SW 1271 (cell line): ENCODE measurements around the gene SLC38A11.
"Not testable (repeated sequence)": the region's sequence is repeated elsewhere in the genome, so short reads cannot be mapped to it uniquely, and the experiment has no call there.

Source experiments
- DNase-seq, 2 experiments: peaks; one replicate each; lab custom pipeline; 2025; lab: John Stamatoyannopoulos, UW

SLC38A11 gene

GRCh38 chr2:164954954-164955701, at the start of gene SLC38A11:
Gene SLC38A11 (minus strand): TSS chr2:164955525. CDS start chr2:164955247, 278 bp downstream.
- no peak for DNase-seq

GRCh38 chr2:165003443-165004130, 48.3 kb upstream of the SLC38A11 start:
- DNase-seq: no peak

- no peak for DNase-seq
These were observed 47.3 kb upstream of the SLC38A11 start for GRCh38 chr2:165002638-165003037.

- not testable (repeated sequence) for DNase-seq
These were observed 39.5 kb upstream of the SLC38A11 start for GRCh38 chr2:164994664-164995299.

- DNase-seq: no peak
These were observed 38.1 kb upstream of the SLC38A11 start for GRCh38 chr2:164993287-164994016.

GRCh38 chr2:164992818-164993217, 37.5 kb upstream of the SLC38A11 start:
- DNase-seq: peak in 1 of 2 experiments; percentile 67

GRCh38 chr2:164992093-164992454, 36.7 kb upstream of the SLC38A11 start:
- DNase-seq: not testable (repeated sequence)

GRCh38 chr2:164991361-164992092, 36.2 kb upstream of the SLC38A11 start:
- DNase-seq: not testable (repeated sequence)

- DNase-seq: not testable (repeated sequence)
These were observed 35.6 kb upstream of the SLC38A11 start for GRCh38 chr2:164990953-164991352.

GRCh38 chr2:164988805-164989204, 33.5 kb upstream of the SLC38A11 start:
- not testable (repeated sequence) for DNase-seq

GRCh38 chr2:164986027-164986426, 30.7 kb upstream of the SLC38A11 start:
- not testable (repeated sequence) for DNase-seq

GRCh38 chr2:164984428-164984827, 29.1 kb upstream of the SLC38A11 start:
- no peak for DNase-seq

- DNase-seq: no peak
These were observed 26.1 kb upstream of the SLC38A11 start for GRCh38 chr2:164981217-164981990.

- DNase-seq: not testable (repeated sequence)
These were observed 25.4 kb upstream of the SLC38A11 start for GRCh38 chr2:164980688-164981087.

- no peak for DNase-seq
These were observed 23.8 kb upstream of the SLC38A11 start for GRCh38 chr2:164979113-164979512.

GRCh38 chr2:164976875-164977470, 21.6 kb upstream of the SLC38A11 start:
- not testable (repeated sequence) for DNase-seq

GRCh38 chr2:164976301-164976700, 21.0 kb upstream of the SLC38A11 start:
- no peak for DNase-seq

GRCh38 chr2:164975891-164976290, 20.6 kb upstream of the SLC38A11 start:
- no peak for DNase-seq

- DNase-seq: no peak
These were observed 18.9 kb upstream of the SLC38A11 start for GRCh38 chr2:164974221-164974620.

GRCh38 chr2:164972216-164972615, 16.9 kb upstream of the SLC38A11 start:
- no peak for DNase-seq
